ENCODE measurements around the gene RIPPLY2.
"Not testable (repeated sequence)": the region's sequence is repeated elsewhere in the genome, so short reads cannot be mapped to it uniquely, and the experiment has no call there.

Gene RIPPLY2

DNA sequence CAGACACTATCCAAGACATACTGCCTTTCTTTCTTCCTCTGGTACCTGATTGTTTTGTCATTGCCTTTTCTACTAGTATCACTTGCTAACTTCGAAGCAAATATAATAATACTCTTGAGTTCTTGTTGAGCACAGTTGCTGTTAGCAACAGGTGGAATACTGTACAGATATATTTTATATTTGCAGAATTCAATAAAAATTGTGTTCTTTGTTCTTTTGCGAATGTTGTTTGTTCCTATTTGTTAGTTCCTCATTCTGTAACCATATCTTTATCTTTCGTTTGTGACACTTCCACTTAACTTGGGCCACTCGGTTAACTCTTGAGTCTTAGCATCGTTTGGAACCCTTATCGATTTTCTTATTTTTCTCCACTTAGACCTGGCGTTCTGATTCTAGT is 7.2 kb downstream of the RIPPLY2 start:
- no peak for DNase-seq (ENCODE audit: low read depth)

- no peak for DNase-seq (ENCODE audit: low read depth)
These were observed 7.8 kb downstream of the RIPPLY2 start for GRCh38 chr6:83860782-83861495.

DNA sequence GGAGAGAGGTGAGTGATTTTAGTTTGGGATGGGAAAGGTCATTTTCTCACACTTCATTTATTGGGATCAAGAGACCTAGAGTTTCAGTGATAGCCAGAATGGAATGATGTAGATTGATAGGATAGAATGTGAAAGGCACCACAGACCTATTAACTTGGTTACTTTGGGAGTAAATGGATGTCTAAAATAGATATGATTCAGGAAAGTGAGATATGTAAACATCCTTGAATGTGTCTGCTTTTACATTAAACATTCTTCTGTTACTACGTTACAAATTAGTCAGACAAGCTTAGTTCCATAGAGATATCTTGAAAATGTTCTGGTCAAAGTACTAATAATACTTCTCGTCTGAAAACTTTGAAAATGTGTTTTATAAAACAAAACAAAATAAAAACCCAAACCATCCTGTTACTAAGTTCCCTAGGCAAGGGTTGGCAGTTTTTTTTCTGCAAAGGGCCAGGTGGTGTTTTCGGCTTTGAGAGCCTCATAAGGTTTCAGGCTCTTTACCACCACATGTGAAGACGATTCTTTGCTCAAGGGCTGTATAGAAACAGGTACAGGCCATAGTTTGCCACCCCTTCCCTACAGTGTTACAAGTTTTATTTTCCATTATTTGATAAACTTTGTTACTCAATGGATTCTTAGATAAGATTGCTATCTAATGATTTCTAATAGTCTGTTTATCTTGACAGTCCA is 9.8 kb downstream of the RIPPLY2 start:
- DNase-seq (ENCODE audit: low read depth), result no peak

- no peak for DNase-seq (ENCODE audit: low read depth)
These were observed 13.9 kb downstream of the RIPPLY2 start for GRCh38 chr6:83867043-83867442.

DNA sequence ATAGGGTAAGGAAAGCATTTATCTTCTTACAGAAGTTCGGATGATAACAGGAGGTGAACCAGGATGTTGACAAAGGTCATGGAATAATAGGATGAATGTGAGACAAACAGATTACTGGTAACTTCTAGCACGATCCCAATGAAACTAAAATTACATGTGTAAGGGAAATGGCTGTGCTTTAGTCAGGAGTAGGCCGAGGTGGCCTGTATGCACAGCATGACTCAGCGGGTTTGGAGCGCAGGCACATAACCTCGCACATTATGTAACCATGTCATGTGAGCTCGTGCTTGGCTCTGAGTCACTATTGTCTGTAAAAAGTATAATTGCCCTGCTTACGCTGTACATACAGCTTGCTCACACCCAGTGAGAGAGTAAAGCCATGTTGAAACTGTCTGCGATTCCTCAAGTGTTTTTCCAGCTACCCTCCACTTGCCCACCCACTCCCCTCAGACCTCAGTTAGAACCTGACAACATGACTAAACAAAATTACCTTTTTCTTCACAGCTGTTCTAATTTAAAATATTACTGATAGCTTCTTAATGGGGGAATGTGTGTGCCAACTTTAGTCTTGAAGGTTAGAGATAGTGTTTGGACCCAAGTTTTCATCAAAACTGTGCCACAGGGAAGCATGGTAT is 14.5 kb downstream of the RIPPLY2 start:
- no peak for DNase-seq (ENCODE audit: low read depth)

DNA sequence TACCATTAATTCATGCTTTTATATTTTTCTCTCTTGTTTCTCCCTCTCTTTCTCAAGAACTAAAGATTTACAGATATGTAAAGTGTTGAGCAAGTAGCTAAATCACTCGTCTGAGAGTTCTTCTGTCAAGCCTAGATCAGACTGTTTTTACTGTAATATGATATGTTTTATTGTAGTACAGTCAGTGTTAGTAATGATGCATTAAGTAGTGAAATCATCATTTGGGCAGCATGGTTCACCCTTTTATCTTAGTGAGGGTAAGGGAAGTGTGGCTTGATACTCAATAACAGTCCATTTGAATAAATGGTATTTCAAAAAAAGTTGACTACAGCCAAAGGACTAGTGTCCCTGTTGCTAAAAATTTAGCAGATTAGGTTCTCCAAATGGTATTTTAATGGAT is 15.5 kb downstream of the RIPPLY2 start:
- DNase-seq (ENCODE audit: low read depth), result no peak

DNA sequence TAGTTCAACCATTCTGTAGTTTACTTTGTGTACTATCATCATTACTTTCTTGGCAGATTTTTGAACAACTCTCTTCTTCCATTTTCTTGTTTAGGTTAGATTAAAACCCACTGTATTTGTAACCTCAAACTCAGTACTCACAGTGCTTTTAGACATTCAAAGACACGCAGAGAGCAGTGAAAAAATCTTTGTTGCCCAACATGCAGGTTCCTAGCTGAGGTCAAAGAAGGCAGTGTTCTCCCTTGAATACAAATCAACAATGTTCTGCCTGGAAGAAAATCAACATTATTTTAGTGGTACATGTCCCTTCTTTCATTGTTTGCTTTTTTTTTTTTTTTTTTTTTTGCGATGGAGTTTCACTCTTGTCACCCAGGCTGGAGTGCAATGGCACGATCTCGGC is 17.5 kb downstream of the RIPPLY2 start:
- no peak for DNase-seq (ENCODE audit: low read depth)

GRCh38 chr6:83872386-83873118 is 19.4 kb downstream of the RIPPLY2 start:
- no peak for DNase-seq (ENCODE audit: low read depth)

DNA sequence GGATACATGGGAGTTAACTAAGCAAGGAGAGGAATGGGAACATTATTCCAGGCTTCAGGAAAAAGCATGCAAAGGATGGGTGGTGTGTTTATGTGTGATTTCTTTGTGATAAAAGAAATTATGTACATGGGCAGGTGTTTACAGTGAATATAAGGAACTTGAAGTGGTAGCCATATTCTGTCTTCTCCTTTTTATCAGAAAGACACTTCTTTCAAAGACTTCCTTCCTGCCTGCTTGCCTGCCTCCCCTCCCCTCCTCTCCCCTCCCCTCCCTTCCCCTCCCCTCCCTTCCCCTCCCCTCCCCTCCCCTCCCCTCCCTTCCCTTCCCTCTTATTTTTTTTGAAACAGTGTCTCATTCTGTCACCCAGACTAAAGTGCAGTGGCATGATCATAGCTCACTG is 20.7 kb downstream of the RIPPLY2 start:
- DNase-seq (ENCODE audit: low read depth), result no peak

DNA sequence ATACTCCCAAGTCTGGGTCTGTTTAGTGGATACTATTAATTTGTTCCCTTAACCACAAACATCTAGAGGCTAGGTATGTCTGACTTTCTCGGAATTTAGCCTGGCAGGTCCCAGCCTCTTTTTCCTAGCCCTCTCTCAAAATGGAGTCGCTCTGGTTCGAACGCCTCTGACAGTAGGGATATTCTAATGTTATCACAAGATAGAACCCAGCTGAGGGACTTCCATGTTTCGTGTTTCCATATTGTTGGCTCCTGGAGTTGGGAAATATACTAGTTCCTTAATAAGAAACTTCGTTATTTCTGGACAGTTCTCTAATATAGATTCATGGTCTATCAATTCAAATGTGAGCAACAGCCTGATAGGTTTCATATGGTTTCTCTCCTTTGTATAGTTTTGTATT is 22.7 kb downstream of the RIPPLY2 start:
- no peak for DNase-seq (ENCODE audit: low read depth)

DNA sequence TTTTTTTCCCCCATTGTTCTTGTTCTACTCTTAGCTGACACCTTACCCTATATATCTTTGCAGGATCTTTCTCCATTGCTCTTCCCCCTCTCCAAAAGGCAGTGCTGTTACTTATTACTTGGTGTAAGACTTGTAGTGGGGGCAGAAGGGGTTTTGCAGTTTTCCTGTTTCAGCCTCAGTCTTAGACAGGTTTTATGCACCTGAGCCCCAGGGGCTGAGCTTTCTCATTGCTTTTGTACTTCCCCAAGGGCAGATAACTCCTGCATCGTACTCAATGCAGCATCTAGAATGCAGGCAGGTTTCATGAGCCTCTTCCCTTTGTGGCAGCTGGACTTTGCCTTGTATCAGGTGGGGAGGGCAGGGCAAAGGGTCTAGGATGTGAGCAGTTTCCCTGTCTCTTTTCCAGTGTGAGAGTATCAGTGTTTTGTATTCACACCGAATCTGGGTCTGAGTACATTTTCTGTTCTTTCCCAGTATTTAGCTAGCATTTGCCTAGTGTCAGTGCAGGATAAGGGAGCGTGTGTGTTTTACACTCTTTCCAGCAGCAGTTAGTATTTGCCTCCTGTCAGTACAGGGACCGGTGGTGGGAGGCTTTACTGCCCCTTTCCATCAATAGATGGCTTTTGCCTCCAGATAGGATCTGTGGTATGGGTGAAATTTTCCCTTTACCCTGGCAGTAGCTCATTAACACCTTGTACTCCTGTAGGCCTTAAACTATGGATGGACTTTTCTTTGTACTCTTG is 25.9 kb downstream of the RIPPLY2 start:
- DNase-seq (ENCODE audit: low read depth), result no peak

GRCh38 chr6:83879746-83880145 is 26.6 kb downstream of the RIPPLY2 start:
- DNase-seq (ENCODE audit: low read depth), result no peak

GRCh38 chr6:83883240-83883639 is 30.1 kb downstream of the RIPPLY2 start:
- DNase-seq (ENCODE audit: low read depth), result no peak

GRCh38 chr6:83884523-83884922 is 31.4 kb downstream of the RIPPLY2 start:
- DNase-seq (ENCODE audit: low read depth), result no peak

DNA sequence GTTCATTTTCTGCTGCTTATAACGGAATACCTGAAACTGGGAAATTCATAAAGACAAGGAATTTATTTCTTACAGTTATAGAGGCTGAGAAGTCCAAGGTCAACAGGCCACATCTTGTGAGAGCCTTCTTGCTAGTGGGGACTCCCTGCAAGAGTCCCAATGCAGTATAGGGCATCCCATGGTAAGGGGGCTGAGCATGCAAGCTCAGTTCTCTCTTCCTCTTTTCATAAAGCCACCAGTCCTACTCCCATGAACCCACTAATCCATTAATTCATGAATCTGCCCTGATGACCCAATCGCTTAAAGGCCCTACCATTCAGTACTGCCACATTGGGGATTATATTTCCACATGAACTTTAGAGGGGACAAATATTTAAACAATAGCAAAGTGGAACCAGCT is 32.8 kb downstream of the RIPPLY2 start:
- no peak for DNase-seq (ENCODE audit: low read depth)

- no peak for DNase-seq (ENCODE audit: low read depth)
These were observed 36.5 kb downstream of the RIPPLY2 start for GRCh38 chr6:83889621-83890020.

GRCh38 chr6:83890520-83890919 is 37.4 kb downstream of the RIPPLY2 start:
- DNase-seq (ENCODE audit: low read depth), result no peak

DNA sequence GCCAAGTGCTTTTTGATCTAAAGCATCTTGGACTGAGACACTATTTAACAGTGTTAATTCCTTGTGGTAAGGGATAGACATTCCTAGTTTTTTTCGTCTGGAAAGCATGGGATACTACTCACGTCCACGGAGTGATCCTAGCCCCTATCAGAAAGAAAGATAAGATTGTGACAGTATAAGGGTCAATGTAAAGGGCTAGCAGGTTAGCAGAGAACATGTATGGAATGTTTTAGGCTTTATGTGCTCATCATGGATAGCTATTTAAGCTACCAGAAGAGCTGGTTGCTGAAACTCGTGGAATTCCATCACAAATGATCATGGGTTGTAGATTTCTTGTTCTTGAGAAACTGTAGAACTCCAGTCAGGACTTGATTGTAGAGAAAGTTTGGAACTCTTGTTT is 38.4 kb downstream of the RIPPLY2 start:
- no peak for DNase-seq (ENCODE audit: low read depth)

GRCh38 chr6:83893024-83893423 is 39.9 kb downstream of the RIPPLY2 start:
- no peak for DNase-seq (ENCODE audit: low read depth)

- DNase-seq (ENCODE audit: low read depth), result not testable (repeated sequence)
These were observed 43.9 kb downstream of the RIPPLY2 start for GRCh38 chr6:83897094-83897493.

DNA sequence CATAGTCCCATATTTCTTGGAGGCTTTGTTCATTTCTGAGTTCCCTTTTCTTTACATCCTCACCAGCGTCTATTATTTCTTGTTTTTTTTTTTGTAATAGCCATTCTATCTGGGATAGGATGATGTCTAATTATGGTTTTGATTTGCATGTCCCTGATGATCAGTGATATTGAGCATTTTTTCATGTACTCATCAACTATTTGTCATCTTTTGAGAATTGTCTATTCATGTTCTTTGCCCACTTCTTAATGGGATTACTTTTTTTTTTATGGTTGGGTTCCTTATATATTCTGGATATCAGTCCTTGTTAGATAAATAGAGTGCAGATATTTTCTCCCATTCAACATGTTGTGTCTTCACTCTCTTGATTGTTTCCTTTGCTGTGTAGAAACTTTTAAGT is 48.5 kb downstream of the RIPPLY2 start:
- no peak for DNase-seq (ENCODE audit: low read depth)

DNA sequence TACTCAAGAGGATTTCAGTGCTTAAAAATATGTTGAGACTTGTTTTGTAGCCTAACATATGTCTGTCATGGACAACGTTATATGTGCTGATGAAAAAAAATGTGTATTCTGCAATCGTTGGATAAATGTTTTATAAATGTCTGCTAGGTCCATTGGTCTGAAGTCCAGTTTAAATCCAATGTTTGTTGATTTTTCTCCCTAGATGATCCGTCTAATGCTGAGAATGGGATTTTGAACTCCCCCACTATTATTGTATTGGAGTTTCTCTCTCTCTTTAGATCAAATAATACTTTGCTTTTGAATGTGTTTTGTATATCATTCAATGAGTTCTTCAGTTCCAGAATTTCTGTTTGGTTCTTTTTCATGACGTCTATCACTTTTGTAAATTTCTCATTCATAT is 51.2 kb downstream of the RIPPLY2 start:
- DNase-seq (ENCODE audit: low read depth), result no peak
